ENCODE data around the gene TMPO.
"Not testable (repeated sequence)": the region's sequence is repeated elsewhere in the genome, so short reads cannot be mapped to it uniquely, and the experiment has no call there.

TMPO gene

DNA sequence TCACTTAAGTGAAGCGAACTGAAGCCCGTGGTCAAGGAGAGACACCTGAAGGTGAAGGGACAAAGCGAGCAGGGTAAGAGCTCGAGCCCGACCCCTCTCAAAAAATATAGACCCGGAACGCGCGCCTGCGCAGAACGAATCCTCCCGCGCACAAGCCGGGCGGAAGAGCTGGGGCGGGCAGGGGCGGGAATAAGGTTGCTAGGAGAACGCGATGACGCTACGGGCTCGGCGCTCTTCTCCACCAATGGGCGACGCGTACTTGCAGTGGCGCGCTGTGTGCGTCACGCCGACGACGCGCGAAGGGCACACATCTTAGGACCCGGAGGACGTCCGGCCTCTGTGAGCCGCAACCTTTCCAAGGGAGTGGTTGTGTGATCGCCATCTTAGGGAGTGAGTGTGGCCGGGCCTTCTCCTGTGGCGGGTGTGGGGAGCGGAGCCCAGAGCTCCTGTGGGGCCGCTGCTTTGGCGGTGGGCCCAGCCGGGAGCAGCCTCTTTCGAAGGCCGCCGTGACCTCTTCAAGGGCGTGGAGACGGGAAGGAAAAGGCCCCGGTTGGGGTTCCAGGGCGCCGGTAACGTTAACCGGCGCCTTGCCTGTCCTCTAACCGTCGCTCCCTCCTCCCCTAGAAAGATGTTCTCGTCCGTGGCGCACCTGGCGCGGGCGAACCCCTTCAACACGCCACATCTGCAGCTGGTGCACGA lies 78.1 kb downstream of the TMPO start, which contains the start of gene SLC25A3:
TSS of gene SLC25A3 (plus strand) at position 336 of the 699 bp plus-strand sequence. CDS start at position 629, 293 bp downstream.
- TF ChIP-seq CTCF (conservative IDR thresholded peaks at IDR 0.05; ENCODE audit: low read length), result no peak
- peak; percentile 98 for DNase-seq (ENCODE audit: low read depth)
- peak within 1 kb of the TSS; percentile 100 for H3K4me3 ChIP-seq (ENCODE audit: low read length)

GRCh38 chr12:98594050-98594835 lies 78.9 kb downstream of the TMPO start:
- peak overlapping the region; percentile 100 for H3K4me3 ChIP-seq (ENCODE audit: low read length)
- no peak for TF ChIP-seq CTCF (conservative IDR thresholded peaks at IDR 0.05; ENCODE audit: low read length)
- DNase-seq (ENCODE audit: low read depth), result peak; percentile 38

- H3K4me3 ChIP-seq (ENCODE audit: low read length), result peak overlapping the region; percentile 100
- TF ChIP-seq CTCF (conservative IDR thresholded peaks at IDR 0.05; ENCODE audit: low read length), result no peak
- peak; percentile 76 for DNase-seq (ENCODE audit: low read depth)
Observed at GRCh38 chr12:98595243-98595988, 80.0 kb downstream of the TMPO start.

- H3K4me3 ChIP-seq (ENCODE audit: low read length); DNase-seq (ENCODE audit: low read depth): not testable (repeated sequence)
Observed at GRCh38 chr12:98597313-98597712, 81.9 kb downstream of the TMPO start.

All from AG10803 (cell line).